T-helper 1 cell treated with Interleukin-12 subunit alpha and Interleukin-12 subunit beta and Interleukin-4 antibody, amounts not matched to agents 30 ng/mL and 1 ng/mL, for 36 hours (primary cell): ENCODE measurements around the gene LEKR1. TPM values are rescaled to one million over a fixed set of nuclear protein-coding genes. Genes with fewer than 3 reads are reported as not detected.
"Not testable (repeated sequence)": the region's sequence is repeated elsewhere in the genome, so short reads cannot be mapped to it uniquely, and the experiment has no call there.

Source experiments
- intact Hi-C: fragments of 100-400 bp; cut with micrococcal nuclease; formaldehyde crosslinking; loops from one replicate; pipeline ENCODE4 v1.15.1; 2024
- total RNA-seq: library from RNA; stranded (reverse); gene quantifications from 2 replicates; pipeline ENCODE4 v1.2.3, GENCODE V29; 2022

Gene LEKR1
- total RNA-seq, 1 donor from 2014 or later: 0.59 TPM

GRCh38 chr3:156897851-156898250 lies 71.7 kb downstream of the LEKR1 start:
- intact Hi-C loops: not testable (repeated sequence)

- intact Hi-C loops: no loop called here
Observed at GRCh38 chr3:156898296-156898880, 72.2 kb downstream of the LEKR1 start.

DNA sequence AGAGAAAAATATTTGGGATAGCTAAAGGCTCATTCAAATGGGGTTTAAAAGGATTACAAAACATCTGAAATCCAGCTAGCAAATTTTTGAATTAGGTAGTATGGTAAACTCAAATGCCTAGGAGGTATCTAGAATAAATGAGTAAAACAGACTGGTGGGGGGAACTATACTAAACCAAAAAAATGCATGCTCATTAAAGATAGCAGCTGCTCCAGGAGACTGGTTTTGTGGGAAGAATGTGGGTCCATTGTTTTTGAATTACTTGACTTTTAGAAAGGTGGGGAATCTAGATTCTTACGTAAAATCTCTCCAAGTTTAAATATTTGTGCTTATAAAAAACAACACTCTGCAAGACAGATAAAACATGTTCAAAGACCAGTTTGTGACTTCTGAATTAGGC lies 73.8 kb downstream of the LEKR1 start:
- intact Hi-C loops: no loop called here

GRCh38 chr3:156902916-156903315 lies 76.8 kb downstream of the LEKR1 start:
- intact Hi-C loops: no loop called here

DNA sequence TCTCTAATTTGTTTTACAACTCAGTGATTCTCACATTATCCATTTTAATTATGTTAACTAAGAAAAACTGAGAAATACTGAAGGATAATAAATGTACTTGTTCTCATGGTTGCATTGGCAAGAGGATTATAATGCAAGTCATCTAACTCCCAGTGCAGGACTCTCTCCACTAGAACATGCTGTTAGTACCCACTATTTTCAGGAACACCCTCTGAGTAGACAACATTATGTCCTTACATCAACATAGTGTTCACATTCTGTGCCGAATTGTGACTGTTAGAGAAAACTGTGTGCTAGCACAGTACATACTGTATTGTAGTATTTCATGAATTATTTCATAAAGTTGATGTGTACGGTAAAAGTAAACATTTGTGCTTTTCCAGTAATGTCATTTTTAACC lies 80.1 kb downstream of the LEKR1 start:
- intact Hi-C loops: no loop called here

DNA sequence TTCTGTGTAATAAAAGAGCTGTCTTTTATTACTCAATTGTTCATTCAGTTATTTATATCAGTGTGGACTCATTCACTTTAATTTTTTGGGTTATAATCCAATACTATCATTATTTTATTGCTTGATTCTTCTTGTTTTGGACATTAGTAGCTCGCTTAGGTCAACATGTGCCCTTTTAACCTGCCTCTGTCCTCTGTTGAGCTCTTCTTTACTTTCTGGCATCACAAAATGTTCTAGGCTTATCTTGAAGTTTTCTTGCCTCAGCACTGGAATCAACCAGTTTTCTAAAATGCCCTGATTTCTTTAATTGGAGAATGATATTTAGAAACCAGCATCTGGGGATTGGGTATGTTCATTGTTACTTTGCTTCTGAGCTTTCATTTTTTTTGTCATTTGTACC lies 82.2 kb downstream of the LEKR1 start:
- intact Hi-C loops: no loop called here

DNA sequence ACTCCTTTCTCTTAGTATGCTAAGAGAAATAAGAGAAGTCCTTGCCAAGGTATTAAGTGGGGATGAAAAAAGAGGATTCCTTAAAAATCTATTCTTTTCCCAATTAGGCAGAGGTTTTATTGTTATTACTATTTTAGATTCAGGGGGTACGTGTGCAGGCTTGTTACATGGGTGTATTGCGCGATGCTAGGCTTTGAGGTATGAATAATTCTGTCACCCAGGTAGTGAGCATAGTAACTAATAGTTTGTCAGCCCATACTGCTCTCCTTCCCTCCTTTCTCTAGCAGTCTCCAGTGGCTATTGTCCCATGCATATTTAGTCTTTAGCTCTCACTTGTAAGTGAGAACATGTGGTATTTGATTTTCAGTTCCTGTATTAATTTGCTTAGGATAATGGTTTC lies 83.9 kb downstream of the LEKR1 start:
- intact Hi-C loops: no loop called here

DNA sequence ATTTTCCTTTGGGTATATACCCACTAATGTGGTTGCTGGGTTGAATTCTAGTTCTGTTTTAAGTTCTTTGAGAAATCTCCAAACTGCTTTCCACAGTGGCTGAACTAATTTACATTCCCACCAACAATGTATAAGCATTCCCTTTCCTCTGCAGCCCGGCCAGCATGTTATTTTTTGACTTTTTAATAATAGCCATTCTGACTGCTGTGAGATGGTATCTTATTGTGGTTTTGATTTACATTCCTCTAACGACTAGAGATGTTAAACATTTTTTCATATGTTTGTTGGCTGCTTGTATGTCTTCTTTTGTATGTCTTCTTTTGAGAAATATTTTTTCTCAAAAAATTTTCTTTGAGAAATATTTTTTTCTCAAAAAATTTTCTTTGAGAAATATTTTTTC lies 84.7 kb downstream of the LEKR1 start:
- intact Hi-C loops: not testable (repeated sequence)

- intact Hi-C loops: not testable (repeated sequence)
Observed at GRCh38 chr3:156914300-156914699, 88.1 kb downstream of the LEKR1 start.

DNA sequence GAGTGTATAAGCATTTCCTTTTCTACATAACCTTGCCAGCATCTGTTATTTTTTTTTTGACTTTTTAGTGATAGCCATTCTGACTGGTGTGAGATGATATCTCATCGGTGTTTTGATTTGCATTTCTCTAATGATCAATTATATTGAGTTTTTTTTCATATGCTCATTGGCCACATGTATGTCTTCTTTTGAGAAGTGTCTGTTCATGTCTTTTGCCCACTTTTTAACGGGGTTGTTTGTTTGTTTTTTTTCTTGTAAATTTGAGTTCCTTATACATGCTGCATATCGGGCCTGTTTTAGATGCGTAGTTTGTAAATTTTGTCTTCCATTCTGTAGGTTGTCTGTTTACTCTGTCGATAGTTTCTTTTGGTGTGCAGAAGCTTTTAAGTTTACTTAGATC lies 89.2 kb downstream of the LEKR1 start:
- intact Hi-C loops: no loop called here

DNA sequence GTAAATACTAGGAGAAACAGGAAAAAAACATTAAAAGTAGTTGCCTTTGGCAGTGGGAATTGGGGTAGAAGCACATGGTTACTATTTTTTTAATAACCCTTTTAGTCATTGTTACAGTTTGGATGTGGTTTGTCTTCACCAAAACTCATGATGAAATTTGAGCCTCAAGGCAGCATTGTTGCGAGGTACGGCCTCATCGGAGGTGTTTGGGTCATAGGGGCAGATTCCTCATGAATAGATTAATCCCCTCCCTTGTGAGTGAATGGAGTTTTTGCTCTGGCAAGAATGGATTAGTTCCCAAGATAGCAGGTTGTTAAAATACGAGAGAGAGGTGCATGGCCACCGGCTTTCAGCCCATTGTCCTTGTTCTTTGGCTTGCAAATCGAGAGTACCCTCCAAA lies 92.6 kb downstream of the LEKR1 start:
- intact Hi-C loops: no loop called here

DNA sequence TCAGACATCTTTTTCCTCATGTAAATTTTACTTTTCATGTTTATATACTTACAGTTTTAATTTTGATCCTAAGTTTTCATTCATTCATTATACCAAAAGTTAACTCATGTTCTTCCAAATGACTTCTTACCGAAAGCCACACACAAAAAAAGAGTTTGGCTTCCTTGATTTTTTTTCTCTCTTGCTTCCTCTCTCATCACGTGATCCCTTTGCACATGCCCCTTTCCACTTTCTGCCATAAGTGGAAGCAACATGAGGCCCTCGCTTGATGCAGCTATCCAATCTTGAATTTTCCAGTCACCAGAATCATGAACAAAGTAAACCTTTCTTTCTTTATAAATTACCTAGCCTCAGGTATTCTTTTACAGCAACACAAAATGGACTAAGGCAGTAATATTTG lies 93.7 kb downstream of the LEKR1 start:
- intact Hi-C loops: no loop called here

GRCh38 chr3:156920399-156920798 lies 94.2 kb downstream of the LEKR1 start:
- intact Hi-C loops: no loop called here

DNA sequence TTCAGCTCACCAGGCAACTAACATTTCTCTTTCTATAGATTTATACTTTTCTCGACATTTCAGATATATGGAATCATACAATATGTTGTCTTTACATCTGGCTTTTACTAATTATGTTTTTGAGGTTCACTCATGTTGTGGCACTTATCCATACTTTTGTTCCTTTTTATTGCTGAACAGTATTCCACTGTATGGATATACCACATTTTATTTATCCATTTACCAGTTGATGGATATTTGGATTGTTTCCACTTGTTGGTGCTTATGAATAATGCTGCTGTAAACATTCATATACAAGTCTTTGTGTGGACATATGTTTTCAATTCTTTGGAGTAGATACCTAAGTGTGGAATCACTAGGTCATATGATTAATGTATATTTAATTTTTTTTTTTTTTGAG lies 97.2 kb downstream of the LEKR1 start:
- intact Hi-C loops: no loop called here

DNA sequence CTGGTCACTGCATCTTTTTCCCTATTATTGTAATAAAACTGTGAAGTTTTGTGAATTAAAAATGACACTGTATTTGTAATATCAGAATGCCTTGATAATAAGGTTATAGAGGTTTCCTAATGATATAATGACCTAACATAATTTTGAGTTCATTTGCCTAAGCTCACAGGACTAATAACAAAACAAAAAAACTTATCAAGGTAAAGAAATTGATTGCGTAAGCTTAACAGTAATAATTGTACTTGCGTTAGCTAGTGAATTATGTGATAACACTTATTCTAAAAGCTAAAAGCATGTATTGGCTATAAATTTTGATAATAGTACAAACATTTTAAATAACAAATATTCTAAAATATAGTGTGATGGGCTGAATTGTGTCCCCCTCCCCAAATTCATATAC lies 112.6 kb downstream of the LEKR1 start:
- intact Hi-C loops: no loop called here

GRCh38 chr3:156939315-156939714 lies 113.2 kb downstream of the LEKR1 start:
- intact Hi-C loops: no loop called here

GRCh38 chr3:156941311-156941710 lies 115.2 kb downstream of the LEKR1 start:
- intact Hi-C loops: no loop called here

GRCh38 chr3:156948402-156949210 lies 122.5 kb downstream of the LEKR1 start:
- intact Hi-C loops: no loop called here

- intact Hi-C loops: no loop called here
Observed at GRCh38 chr3:156952011-156952410, 125.9 kb downstream of the LEKR1 start.

GRCh38 chr3:156957715-156958114 lies 131.6 kb downstream of the LEKR1 start:
- intact Hi-C loops: no loop called here

DNA sequence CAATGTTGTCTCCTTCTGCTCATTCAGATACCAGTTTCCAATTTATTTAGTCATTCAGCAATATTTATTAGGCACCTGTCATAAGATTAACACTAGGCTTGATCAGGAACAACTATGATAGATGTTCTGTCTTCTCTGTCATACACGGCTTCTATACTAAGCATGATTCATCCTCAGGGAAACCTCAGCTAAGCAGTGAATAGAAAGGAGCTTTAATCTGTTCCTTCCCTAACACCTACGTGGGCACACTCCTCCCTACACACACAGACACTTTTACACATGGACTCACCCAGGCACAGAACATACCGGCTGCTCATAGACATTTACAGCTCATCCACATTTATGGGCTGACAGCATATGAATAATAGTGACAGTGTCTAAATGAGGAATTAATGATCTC lies 136.9 kb downstream of the LEKR1 start:
- intact Hi-C loops: no loop called here

DNA sequence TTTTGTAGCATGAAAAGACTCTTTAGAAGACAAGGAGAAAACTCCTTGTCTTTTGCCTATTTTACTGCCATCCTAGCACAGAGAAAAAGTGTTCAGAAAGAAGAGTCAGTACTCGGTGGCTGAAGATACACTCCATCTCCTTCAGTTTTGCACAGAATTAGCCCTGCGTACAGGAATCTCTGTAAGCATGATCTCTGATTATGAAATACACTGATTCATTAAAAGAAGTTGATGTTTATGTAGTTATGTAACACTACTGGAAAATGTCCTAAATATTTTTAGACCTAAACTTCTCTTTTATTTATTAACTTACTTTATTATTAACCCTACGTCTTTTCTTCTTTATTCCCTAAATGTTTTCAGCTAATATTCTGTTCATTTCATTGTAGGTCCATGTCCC lies 138.4 kb downstream of the LEKR1 start:
- intact Hi-C loops: no loop called here

DNA sequence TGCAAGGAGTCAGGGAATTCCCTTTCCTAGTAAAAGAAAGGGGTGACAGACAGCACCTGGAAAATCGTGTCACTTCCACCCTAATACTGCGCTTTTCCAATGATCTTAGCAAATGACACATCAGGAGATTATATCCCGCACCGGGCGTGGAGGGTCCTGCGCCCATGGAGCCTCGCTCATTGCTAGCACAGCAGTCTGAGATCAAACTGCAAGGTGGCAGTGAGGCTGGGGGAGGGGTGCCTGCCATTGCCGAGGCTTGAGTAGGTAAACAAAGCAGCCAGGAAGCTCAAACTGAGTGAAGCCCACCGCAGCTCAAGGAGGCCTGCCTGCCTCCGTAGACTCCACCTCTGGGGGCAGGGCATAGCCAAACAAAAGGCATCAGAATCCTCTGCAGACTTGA lies 140.2 kb downstream of the LEKR1 start:
- intact Hi-C loops: not testable (repeated sequence)
